Sciatic nerve (tissue), 2 donors: Measurements from ENCODE around the gene MINDY2. TPM values are rescaled to one million over a fixed set of nuclear protein-coding genes. Genes with fewer than 3 reads are reported as not detected.
"Not testable (repeated sequence)": the region's sequence is repeated elsewhere in the genome, so short reads cannot be mapped to it uniquely, and the experiment has no call there.

Experiments used
- ATAC-seq: fragments of 200-7000 bp; cut with Tn5 transposase; one replicate; pipeline ENCODE4 v1.9.1; 2020; ENCODE audit warnings: mild to moderate bottlenecking, moderate library complexity
- DNase-seq: peaks from one replicate; pipeline ENCODE4 v3.0.0-alpha.2; 2020; ENCODE audit warnings: low spot score
- intact Hi-C: fragments of 100-400 bp; cut with DNase I; formaldehyde crosslinking; loops from one replicate; pipeline ENCODE4 v1.14.2; 2022
- total RNA-seq: library from RNA; stranded (reverse); fragmentation: NEBNext Ultra II Directional; extraction: Animal tissue kit (Norgen Biotek cat#: 25700); gene quantifications from one replicate; pipeline ENCODE4 v1.2.1, GENCODE V29; 2021
- donor health status: DM: no; HTN: no; CAD: no.
- donor health status: DM: no; HTN: no; CAD: no.

MINDY2 gene
- total RNA-seq, 1 donor from 2014 or later, result 61.6 TPM

DNA sequence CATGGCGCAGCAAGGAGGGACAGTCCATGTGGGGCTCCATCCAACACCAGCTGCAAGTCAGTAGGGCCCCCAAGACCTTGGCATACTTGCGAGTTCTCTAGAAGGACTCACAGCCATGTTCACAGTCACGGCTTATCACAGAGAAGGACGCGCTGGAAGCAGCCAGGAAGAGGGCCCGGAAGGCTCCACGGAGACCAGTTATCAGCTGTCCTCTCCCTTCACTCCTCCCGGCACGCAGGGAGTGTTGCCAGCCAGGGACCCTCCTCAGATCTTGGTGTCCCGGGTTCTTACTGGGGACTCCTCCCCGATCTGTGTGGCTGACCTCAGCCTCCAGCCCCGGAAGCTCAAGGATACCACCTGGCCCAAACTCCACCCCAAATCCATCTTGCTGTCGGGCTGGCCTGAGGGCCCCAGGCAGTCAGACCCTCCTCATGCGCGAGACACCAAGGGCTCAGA, 94.4 kb downstream of the MINDY2 start:
- no peak for DNase-seq
- peak; percentile 22 for ATAC-seq
- intact Hi-C loops, result no loop called here

DNA sequence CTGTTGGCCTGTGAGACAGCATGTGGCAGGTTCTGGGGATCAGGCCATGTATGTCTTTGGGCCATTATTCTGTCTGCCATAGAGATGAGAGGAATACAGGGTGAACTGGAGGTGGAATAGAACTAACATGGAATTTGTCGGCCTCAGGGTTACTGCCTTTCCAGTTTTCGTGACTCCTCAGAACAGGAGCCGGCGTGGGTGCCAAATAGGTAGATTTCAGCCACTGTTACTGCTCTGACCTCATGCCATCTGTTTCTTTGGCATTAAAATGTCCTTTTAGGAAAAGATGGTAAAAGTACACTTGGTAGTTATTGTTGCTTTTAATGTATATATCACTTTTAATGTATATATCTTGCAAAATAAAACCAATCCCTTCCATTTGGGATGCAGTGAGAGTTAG, 96.8 kb downstream of the MINDY2 start:
- intact Hi-C loops, result no loop called here
- DNase-seq (no peak), ATAC-seq (no peak)

DNA sequence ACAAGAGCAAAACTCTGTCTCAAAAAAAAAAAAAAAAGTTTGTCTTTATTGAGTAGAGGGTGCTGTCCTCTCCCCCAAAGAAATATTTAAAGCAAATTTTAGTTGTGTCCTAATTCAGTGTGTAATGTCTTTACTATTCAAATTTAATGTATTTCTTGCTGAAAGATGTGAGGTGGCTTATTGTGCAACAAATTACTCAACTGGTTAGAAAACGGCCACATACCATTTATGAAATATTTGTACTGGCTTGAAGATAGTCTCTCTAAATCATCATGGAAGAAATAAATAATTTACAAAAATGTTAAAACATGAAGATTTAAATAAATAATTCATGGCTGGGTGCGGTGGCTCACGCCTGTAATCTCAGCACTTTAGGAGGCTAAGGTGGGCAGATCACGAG, 99.3 kb downstream of the MINDY2 start:
- ATAC-seq, result no peak
- no peak for DNase-seq
- intact Hi-C loops, result no loop called here

DNA sequence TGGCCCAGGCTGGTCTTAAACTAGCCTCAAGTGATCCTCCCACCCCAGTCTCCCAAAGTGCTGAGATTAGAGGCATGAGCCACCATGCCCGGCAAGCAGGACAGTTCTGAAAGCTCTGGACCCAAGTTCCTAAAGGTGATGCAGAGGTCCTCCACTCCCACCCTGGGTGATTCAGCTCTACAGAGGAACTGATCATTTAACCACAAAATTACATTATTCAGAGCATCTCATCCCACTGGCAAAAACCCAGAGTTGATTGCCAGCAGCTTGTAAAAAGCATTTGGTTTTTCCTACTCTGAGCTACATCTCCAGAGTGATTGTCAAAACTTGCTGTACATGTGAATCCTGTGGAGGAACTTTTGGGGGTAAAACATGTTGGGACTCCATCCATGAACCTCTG, 102.2 kb downstream of the MINDY2 start:
- intact Hi-C loops, result no loop called here
- ATAC-seq (no peak), DNase-seq (no peak)

DNA sequence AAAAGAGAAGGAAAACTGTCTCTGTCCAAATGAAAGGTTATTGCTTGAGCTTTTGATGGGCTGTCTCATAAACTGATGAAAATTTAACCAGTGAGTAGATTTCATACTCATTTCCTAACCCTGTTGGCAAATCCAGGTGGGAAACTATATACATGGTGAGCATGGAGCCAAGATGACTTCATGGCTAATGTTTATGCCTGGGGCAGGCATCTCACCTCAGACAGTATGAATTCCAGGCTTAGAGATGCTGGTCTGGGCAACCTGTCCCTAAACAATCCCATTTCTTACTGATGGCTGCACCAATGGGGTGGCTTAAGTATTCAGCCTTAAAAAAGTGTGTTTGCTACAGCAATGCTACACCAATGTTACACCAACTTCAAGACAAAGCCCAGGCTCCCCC, 104.2 kb downstream of the MINDY2 start:
- intact Hi-C loops, result no loop called here
- DNase-seq (no peak), ATAC-seq (no peak)

DNA sequence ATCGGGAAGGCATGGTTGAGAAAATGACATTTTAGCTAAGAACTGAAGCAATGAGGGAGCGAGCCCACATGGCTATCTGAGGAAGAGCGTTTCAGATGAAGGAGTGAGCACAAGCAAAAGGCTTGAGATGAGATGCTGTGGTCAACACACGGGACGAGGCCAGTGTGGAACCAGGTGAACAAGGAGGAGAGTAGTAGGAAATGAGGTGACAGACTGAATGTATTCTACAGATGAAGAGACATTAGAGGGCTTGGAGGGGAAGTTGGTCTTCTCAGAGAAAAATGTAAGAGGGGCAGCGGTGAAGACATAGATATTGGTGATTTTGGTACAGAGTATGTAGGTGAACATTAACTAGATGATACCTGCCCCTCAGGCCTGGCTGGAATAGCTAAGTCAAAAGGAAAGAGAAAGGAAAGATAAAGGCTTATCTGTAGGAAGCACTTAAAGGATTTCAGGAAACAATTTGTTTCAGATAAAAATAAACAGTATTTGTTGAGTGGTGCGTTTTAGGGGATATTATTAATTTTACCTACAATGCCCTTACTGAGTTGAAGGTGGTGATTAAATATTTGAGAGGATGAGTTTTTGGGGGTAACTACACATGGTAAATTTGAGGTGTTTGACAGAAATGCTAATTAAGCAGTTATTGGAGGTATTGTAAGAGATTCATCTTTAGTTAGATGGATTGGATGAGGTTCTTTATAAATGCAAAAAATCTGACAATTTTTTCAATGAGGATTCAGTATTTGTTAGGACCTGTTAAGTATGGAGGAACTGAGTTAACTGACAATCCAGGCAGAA, 105.4 kb downstream of the MINDY2 start:
- intact Hi-C loops, result no loop called here
- no peak for DNase-seq
- ATAC-seq, result no peak

DNA sequence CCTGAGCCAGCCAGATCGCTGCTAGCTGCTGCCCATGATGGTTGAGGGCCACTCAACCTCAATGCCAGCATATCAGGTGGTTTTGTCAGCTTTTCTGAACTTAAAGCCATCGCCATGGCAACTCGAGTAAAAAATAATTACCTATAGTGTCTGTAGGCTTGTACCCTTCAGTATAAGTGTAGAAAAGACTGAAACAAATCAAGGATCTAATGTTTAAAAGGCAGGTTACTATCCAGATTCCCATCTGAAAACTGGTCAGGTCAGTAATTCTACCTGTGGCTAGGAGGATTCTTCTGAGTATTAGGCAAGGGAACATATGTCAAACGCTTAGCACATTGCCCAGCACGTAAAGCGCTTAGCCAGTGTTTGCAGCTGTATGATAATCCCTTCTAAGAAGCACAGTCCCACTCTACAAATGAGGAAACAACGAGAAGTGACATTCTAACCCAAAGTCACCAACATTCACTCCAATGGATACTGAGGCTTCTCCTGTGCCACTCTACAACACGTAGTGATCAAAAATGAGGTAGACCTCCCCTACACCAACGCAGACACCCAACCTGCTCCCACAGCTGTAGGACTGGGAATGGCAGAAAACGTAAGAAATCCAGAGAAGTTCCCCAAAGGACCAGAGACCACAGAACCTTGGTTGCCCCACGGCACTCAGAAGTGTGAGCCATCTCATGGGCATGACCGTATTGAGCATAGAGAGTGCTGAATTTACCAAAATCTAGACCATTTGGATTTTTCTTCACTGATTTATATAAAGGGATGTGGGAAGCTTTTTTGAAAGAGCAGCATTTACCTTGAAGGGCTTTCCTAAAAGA, 107.1 kb downstream of the MINDY2 start:
- ATAC-seq (no peak), DNase-seq (no peak)
- intact Hi-C loops, result no loop called here

DNA sequence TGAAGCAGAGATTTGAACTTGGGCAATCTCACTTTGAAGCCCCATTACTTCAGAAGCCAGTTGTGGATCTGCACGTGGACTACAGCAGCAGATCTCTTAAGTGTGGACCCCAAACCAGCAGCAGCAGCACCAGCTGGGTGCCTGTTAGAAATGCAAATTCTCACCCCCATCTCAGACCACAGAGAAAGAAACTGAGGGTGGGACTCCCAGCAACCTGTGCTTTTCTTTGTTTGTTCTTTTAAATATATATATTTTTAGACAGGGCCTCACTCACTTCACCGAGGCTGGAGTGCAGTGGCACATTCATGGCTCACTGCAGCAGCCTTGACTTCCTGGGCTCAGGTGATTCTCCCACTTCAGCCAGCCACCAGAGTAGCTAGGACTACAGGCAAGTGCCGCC, 109.2 kb downstream of the MINDY2 start:
- DNase-seq (no peak), ATAC-seq (no peak)
- intact Hi-C loops, result no loop called here

DNA sequence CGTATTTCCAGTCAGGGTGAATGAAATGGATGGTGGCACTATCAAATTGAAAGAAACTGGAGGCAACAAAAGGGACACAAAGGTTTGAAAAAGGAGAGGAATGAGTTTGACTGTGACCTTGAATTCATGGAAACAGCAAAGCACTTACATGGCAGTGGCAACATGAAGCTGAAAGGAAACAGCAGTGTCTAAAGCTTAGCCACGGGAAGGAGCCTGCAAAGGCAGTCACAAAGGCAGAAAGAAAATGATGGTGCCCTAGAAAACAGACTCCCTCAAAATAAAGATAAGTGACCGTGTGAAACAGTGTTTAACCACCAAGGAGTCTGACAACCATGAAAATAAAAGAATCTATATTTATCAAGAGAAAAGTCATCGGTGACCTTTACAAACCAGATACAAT, 111.1 kb downstream of the MINDY2 start:
- intact Hi-C loops, result no loop called here
- DNase-seq, result no peak
- ATAC-seq, result no peak

DNA sequence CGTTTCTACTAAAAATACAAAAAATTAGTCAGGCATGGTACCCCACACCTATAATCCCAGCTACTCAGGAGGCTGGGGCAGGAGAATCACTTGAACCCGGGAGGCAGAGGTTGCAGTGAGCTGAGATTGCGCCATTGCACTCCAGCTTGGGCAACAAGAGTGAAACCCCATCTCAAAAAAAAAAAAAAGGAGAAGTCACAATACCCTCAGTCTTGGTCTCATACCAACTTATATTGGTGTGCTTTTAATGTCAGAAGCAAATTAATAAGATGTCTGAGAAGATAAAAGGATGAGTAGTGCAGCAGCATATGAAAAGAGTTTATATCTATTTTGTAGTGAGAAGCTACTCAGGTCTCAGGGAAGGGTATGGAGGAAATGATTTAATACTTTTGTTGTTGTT, 112.8 kb downstream of the MINDY2 start:
- ATAC-seq, DNase-seq, intact Hi-C loops: not testable (repeated sequence)

DNA sequence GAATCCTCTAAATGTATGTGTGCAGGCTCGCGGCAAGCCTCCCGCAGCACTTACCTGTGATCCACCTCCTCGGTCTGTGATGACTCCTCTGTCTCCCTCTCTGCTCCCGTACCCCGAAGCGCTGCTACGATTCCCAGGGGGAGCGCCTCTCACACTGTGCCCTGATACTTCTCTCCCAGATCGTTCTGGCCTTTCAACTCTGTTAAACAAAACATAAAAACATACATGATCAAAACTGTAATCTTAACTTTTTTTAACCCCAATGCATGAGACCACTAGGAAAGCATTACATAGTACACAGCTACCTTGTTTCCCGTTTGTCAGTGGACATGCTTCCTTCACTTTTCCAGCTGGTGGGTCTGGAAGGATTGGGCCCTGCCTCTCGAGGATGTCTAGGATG, 115.8 kb downstream of the MINDY2 start:
- DNase-seq (no peak), ATAC-seq (no peak)
- intact Hi-C loops, result no loop called here

DNA sequence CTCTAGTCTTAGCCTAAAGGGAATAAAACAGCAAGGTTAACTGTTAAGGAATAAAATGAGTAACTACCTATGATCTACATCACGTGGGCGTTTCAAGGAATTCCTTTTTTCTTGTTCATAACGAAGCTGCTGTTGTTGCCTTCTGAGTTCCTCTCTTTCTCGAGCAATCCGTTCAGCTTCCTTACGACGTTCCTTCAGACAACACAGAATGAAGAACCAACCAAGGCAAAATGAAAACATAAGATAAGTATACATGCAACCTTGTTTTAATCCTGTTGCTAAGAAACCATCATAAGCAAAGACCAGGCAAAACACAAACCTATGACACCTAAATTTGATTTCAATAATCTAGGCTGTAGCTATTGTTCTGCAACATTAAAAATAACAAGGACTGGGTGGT, 118.3 kb downstream of the MINDY2 start:
- DNase-seq (no peak), ATAC-seq (no peak)
- intact Hi-C loops, result no loop called here

DNA sequence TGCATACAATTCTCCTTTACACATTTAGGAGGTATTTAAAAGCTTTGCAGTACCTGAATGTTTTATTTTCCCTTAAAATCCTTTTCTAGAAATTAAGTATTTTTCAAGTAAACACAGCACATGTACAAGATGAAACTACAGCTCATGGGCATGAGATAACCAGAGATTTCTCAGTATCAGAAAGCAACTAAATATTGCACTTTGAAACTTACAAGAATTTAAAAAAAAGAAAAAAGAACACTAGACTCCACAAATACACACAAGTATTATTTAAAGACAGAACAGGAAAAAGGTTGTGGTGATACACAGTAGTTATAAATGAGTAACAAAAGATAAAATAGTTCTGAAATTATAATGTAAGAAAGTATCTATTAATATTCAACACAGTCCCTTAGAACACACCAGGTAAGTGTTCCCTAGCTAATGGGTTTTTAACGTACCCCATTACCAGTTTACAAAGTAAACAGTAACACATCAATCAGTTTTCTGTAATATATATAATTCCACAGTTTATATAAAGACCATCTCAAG, 127.1 kb downstream of the MINDY2 start:
- intact Hi-C loops, result no loop called here
- no peak for ATAC-seq

DNA sequence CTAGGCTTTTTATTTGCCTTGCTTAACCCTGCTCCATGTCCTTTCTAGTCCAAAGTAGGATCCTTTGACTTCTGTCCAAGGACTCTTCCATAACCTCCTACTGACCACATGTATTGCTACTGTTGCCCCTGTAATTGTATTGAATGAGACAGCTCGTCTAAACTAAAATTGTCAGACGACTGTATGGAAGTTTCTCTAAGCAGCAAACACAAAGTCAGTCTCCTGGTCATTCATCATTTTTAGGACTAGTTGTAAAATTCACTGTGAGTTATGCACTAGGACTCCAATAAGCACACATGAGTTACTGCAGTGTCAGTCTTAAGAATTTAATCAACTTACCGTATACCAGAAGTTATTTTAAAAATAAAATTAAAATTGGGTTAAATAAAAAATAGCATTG, 129.5 kb downstream of the MINDY2 start:
- ATAC-seq (no peak), DNase-seq (no peak)
- intact Hi-C loops, result no loop called here

More for the DNA sequence above, 127.1 kb downstream of the MINDY2 start:
- no peak for DNase-seq

DNA sequence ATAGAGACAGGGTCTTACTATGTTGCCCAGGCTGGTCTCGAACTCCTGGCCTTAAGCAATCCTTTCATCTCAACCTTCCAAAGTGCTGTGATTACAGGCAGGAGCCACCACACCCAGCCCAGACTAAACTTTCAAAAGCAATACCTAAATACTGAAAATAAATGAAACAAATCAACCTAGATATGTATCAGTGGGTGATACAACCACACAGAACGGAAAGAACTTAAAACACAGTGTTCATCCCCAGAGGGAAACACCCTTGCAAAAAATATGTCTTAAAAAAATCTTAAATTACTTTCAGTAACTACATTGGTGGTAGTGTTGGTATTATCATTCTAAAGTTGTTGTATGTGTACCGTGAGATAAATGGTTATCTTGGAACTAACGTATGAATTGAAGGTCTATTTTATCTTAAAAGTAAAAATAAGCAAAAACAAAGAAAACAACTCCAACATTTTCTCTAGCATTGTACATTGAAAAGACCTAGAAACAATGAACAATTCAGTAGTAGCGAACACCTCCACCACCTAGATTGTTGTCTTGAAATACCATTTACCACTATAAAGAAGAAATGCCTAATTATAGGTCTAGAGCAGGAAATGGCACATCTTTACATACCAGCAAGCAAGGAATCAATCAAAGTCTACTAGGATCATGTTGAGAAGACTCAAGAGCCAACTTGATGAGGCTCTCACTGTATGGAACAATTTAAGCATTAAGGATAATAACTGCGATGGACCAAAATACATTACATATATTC, 137.6 kb downstream of the MINDY2 start:
- ATAC-seq, result no peak
- intact Hi-C loops, result no loop called here
- DNase-seq, result no peak

DNA sequence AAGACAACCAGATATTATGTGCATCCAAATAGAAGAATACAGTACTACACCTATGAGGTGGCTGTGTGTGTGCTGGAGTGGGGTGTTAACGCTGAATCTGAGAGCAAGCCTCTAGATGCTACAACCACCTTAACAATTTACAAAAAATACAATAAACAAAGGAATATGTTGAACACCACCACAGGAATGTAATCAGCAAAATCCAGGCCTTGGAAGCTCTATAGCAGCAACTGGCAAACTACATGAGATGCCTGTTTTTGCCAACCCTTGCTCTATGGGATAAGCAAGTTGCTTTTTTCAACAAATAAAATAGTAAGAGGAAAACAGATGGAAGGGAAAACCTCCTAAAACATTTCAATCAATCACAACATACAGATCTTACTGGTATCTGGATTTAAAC, 138.5 kb downstream of the MINDY2 start:
- no peak for ATAC-seq
- intact Hi-C loops, result no loop called here
- no peak for DNase-seq

DNA sequence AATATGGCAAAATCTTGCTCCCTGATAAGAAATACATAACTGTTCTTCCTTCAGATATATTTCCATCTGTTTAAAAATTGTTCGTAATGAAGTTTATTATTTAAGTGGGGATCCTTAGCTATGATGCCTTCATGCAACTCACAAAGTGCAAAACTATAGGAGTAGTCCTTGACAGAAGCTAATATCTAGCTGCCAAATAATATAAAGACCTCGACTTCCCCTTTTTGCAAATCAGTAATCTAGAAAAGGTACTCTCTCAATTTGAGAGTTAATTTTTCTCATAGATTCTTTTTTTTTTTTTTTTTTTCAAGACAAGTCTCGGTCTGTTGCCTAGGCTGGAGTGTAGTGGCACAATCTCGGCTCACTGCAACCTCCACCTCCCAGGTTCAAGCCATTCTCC, 139.4 kb downstream of the MINDY2 start:
- no peak for ATAC-seq
- intact Hi-C loops, result no loop called here
- DNase-seq, result no peak
